Prostate gland (tissue), 2 donors: ENCODE results near the gene MAPKAP1.

Experiments
- CTCF ChIP-seq, 4 experiments: fragments of 200-600 bp in 2 of 4; fragments of 450-650 bp in 2 of 4; sonication (generic) in 2 of 4; IDR thresholded peaks; 1 replicate in 3 of 4; 2 replicates in 1 of 4; pipeline ENCODE4 v1.5.1; 2016 to 2019; ENCODE audit warnings: antibody characterized with exemption in 4 of 4, mild to moderate bottlenecking in 2 of 4, moderate library complexity in 2 of 4
- POLR2A ChIP-seq: fragments of 450-650 bp; IDR thresholded peaks from one replicate; pipeline ENCODE4 v1.6.1; 2016; ENCODE audit warnings: antibody characterized with exemption, mild to moderate bottlenecking

- TF ChIP-seq POLR2A (no peak), CTCF (IDR thresholded peaks at IDR 0.05) (no peak)
Observed at GRCh38 chr9:125651576-125652232, 55.3 kb downstream of the MAPKAP1 start.
